ENCODE measurements around the gene ADNP. TPM values are rescaled to one million over a fixed set of nuclear protein-coding genes. Genes with fewer than 3 reads are reported as not detected.
A peak's percentile ranks its signal among the peaks of the same experiment; 100 is the strongest.

ADNP gene
- total and polyA plus RNA-seq, 2 of the 13 experiments (the other 11 are each of a cell fraction or from before 2014, with no cell fraction given): 21.0 to 21.5 TPM

DNA sequence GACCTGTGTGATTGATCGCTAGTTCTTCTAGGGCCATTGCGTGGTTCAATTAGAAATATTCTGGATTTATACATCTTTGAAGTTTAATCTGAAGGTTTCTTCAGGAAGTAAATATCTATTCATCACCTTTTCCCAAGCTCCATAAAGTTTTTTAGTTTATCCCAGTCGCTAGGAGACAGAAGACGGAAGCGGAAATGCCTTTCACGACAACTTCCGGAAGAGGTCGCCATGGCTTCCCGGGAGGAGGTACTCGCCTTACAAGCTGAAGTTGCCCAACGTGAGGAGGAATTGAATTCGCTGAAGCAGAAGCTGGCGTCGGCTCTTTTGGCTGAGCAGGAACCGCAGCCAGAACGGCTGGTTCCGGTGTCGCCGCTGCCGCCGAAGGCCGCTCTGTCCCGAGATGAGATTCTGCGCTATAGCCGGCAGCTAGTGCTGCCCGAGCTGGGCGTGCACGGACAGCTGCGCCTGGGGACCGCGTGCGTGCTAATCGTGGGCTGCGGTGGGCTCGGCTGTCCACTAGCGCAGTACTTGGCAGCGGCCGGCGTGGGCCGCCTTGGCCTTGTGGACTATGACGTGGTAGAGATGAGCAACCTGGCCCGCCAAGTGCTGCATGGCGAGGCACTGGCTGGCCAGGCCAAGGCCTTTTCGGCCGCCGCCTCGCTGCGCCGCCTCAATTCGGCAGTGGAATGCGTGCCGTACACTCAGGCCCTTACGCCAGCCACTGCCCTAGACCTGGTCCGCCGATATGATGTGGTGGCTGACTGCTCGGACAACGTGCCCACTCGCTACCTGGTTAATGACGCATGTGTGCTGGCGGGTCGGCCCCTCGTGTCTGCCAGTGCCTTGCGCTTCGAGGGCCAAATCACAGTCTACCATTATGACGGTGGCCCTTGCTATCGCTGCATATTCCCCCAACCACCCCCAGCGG lies 27.6 kb upstream of the ADNP start, which contains the start of gene MOCS3 (continued):
- no peak; the same call in 1 of the 2 replicates for TF ChIP-seq ZBTB4 (CRISPR knock-in tag; IDR thresholded peaks at IDR 0.05; ENCODE audit: borderline replicate concordance)
- no peak for TF ChIP-seq KAT2B (IDR thresholded peaks at IDR 0.05; ENCODE audit: borderline replicate concordance, low read depth, low read length)
- no peak; the same call in none of the 2 replicates for TF ChIP-seq ZNF350 (CRISPR knock-in tag; IDR thresholded peaks at IDR 0.05; ENCODE audit: borderline replicate concordance, low read depth)
- no peak for TF ChIP-seq HNRNPK (IDR thresholded peaks at IDR 0.05; ENCODE audit: low read depth, low read length, poor library complexity, severe bottlenecking)
- no peak for TF ChIP-seq ZNF724P (CRISPR knock-in tag; IDR thresholded peaks at IDR 0.05; ENCODE audit: borderline replicate concordance)
- peak; percentile 51 for TF ChIP-seq CCAR2 (optimal IDR thresholded peaks at IDR 0.05; ENCODE audit: low read depth, low read length)
- peak; percentile 93 for TF ChIP-seq ZNF343 (CRISPR knock-in tag; IDR thresholded peaks at IDR 0.05)
- TF ChIP-seq MYC (CRISPR knock-in tag; IDR thresholded peaks at IDR 0.05; ENCODE audit: borderline replicate concordance): peak; percentile 95
- TF ChIP-seq PATZ1 (CRISPR knock-in tag; IDR thresholded peaks at IDR 0.05): no peak
- TF ChIP-seq, protein P1, sequence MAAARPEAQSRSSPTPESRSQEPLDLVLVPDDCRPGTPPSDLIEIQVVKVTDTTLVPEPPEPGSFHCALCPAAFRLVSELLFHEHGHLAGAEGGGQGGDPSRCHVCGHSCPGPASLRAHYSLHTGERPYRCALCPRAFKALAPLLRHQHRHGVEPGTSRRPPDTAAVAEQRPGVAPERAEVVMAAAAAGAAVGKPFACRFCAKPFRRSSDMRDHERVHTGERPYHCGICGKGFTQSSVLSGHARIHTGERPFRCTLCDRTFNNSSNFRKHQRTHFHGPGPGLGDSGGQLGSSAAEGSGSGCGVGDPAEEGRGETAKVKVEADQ (CRISPR knock-in tag; IDR thresholded peaks at IDR 0.05; ENCODE audit: borderline replicate concordance): 0 out of 2 replicates have a peak, but pooled peaks have one; percentile 3
- TF ChIP-seq GPN1 (CRISPR knock-in tag; IDR thresholded peaks at IDR 0.05; ENCODE audit: borderline replicate concordance): peak; percentile 81; the same call in 1 of the 2 replicates
- TF ChIP-seq ELF3 (CRISPR knock-in tag; IDR thresholded peaks at IDR 0.05): peak; percentile 67; the same call in 1 of the 2 replicates
- TF ChIP-seq ZNF446 (CRISPR knock-in tag; IDR thresholded peaks at IDR 0.05): no peak
- 0 out of 2 replicates have a peak, but pooled peaks have one; percentile 15 for TF ChIP-seq ZNF30 (CRISPR knock-in tag; IDR thresholded peaks at IDR 0.05)
- peak; percentile 22; the same call in 1 of the 2 replicates for TF ChIP-seq JDP2 (CRISPR knock-in tag; IDR thresholded peaks at IDR 0.05; ENCODE audit: borderline replicate concordance)
- no peak for TF ChIP-seq AGO1 (IDR thresholded peaks at IDR 0.05; ENCODE audit: low read depth, low read length, poor library complexity, severe bottlenecking)
- no peak for TF ChIP-seq SRSF4 (IDR thresholded peaks at IDR 0.05; ENCODE audit: low read depth, low read length, poor library complexity, severe bottlenecking)
- peak; percentile 47 for TF ChIP-seq HBP1 (CRISPR knock-in tag; IDR thresholded peaks at IDR 0.05; ENCODE audit: low read depth)
- no peak for TF ChIP-seq FOXP1 (IDR thresholded peaks at IDR 0.05)
- TF ChIP-seq FOXP1 (CRISPR knock-in tag; IDR thresholded peaks at IDR 0.05): no peak

Data from HepG2 (cell line).